ENCODE results near the gene CSTA.
"Not testable (repeated sequence)": the region's sequence is repeated elsewhere in the genome, so short reads cannot be mapped to it uniquely, and the experiment has no call there.

Gene CSTA

GRCh38 chr3:122322095-122323075 is 2.7 kb upstream of the CSTA start:
- DNase-seq: peak in 5 of 6 experiments; percentile 26 to 63 (median 45)

DNA sequence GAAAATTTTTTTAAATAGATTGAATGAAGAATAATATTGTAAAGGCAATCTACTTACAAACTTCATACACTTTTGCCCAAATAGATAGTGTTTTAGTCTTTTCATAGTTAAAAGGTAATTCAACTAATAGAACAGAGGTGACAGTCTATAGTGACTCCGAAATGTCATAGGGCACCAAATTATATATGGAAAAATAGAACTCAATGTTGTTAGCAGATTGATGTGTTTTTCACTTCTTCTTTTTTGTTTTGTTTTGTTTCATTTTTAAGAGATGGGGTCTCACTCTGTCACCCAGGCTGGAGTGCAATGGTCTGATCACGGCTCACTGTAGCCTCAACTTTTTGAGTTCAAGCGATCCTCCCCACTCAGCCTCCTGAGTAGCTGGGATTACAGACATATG is 721 bp downstream of the CSTA start:
- DNase-seq: no peak

DNA sequence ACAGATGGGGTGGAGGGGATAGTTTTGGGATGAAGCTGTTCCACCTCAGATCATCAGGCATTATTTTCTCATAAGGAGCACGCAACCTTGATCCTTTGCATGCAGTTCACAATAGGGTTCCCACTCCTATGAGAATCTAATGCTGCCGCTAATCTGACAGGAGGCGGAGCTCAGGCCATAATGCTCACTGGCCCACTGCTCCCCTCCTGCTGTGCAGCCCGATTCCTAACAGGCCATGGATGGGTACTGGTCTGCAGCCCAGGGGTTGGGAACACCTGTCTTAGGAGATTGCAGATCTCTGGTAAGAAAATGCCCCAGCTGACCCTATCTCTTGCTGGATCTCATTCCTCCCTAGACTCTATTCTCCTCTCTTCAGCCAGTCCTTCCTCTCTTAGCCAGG is 6.8 kb downstream of the CSTA start:
- DNase-seq: no peak

DNA sequence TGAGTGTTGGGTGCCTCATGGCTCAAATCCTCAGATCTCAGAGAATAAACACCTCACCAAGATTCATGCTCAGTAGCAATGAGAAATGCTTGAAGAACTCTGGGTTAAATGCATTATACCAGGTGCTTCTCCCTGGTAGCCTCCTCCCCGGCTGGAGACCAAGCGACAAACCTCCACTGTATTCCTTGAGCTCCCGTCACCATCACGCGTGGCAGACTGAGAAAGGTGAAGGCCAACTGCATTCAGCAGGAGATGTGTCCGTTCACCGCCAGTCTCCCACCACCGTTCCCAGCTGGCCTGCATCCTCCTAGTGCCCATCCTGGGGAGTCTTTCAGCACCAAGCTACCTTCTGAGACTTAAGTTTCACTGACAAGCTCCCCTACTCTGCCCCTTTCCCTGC is 7.5 kb downstream of the CSTA start:
- DNase-seq: no peak

- DNase-seq: no peak
Measured at GRCh38 chr3:122342803-122343202, 17.8 kb downstream of the CSTA start.

DNA sequence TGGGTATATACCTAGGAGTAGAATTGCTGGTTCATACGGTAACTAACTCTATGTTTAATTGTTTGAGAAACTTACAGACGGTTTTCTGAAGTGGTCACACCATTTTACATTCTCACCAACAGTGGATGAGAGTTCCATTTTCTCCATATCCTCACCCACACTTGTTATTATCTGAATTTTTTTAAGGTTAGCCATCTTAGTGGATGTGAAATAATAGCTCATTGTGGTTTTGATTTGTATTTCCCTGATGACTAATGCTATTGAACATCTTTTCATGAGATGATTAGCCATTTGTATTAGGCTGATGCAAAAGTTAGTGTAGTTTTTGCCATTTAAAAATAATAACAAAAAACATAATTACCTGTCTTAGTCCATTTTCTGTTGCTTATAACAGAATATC is 18.6 kb downstream of the CSTA start:
- no peak for DNase-seq

DNA sequence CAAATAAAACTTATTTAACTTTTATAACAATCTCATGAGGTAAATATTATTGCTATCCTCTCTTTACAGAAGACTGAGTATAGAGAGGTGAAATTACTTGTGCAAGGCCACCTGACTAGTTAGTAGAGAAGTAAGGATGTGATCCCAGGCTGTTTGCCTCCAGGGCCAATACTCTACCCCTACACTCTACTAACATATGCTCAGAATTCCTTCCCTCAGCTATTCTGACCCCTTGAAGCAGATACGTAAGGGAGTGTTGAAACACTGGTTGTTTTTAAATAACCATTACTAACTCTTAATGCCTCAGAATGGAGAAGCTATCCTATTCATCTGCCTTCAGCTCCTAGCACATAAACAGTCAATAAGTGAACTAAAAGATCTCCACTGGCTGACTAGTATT is 24.1 kb downstream of the CSTA start:
- DNase-seq: no peak

GRCh38 chr3:122350814-122351418 is 25.9 kb downstream of the CSTA start:
- DNase-seq: no peak

GRCh38 chr3:122351612-122352011 is 26.6 kb downstream of the CSTA start:
- no peak for DNase-seq

GRCh38 chr3:122353215-122353614 is 28.2 kb downstream of the CSTA start:
- DNase-seq: no peak

DNA sequence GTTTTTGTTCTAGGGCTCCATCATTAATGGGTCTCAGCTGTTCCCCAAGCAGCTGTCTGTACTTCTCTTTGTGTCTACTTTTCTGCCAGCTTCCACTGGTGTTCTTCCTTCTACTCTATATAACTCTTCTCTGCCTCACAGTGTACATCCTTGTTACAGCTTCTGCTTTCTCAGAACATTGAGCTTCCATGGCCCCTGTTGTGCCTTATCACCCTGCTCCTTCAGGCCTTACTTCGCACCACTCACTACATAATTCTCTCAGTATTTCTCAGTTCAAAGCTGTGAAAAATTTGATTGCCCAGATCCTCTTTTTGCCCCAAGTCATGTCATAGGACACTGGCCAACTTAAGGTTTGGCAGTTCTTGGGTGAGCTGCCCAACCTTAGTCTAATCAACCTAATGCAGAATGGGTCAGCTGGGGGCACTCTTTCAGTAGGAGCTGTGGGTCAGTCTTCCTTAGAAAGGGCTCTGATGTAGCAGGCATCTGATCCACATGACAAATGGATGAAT is 28.9 kb downstream of the CSTA start:
- DNase-seq: no peak

DNA sequence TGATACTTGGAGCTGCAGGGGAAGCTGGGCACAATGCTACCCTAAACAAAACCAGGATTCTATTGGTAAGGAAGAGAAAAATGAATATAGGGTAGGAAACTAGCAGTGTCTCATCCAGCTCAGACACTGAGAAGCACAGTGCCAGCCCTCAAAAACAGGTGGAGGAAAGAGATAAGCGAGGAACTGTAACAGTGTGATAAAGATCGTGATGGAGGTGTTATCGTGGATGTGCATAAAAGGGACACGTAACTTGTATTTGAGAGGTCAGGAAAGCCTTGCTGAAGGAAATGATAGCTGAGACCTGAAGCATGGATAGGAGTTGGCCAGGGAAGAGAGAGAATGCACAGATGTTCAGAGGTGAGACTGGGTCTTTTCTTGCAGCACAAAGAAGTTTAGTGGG is 30.6 kb downstream of the CSTA start:
- no peak for DNase-seq

DNA sequence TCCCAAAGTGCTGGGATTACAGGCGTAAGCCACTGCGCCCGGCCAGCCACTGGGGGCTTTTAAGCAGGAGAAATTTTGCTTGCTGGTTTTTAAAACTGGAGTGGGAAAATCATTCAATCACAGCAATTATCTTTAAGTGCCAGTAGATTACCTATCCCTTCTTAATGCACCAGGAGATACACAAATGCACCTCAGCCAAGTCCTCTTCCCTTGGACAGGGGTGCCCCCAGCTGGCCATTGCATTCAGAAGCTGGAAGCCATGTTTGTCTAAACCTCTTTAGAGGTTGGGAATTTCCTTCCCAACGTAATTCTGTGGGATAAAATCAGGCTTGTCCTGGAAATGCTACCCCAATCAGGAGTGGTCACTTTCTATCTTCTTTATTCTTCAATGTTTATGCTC is 31.4 kb downstream of the CSTA start:
- peak in 3 of 6 experiments; percentile 5 to 29 (median 18) for DNase-seq

GRCh38 chr3:122357828-122358702 is 33.0 kb downstream of the CSTA start:
- DNase-seq: no peak

DNA sequence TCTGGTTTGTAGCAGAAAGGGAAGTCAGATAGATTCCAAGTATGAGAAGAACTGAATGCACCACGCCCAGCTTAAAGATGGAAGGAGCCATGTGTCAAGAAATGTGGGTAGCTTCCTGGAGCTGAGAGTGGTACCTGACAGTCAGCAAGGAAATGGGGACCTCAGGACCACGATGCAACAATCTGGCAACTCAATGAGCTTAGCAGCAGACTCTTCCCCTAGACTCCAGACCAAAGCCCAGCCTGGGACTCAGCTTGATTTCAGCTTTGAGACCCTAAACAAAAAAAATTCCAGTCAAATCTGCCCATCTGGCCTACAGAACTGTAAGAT is 33.6 kb downstream of the CSTA start:
- no peak for DNase-seq

DNA sequence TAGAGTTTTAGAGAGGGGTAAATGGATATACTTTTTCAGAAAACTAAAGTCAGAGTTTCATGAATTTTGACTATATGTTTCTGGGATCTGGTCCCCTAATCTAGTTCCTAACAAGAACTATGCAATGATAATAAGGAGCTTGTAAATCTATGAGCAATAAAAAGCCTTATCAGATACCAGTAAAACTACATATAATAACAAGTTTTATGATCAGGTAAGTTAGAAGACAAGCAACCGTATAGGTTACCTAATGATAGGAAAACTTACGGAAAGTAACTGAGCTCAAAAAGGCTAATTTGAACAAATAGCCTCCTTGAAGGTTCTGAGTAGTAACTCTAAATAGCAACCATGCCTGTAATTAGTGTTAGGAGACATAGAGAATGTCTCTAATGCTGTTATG is 37.0 kb downstream of the CSTA start:
- DNase-seq: no peak

DNA sequence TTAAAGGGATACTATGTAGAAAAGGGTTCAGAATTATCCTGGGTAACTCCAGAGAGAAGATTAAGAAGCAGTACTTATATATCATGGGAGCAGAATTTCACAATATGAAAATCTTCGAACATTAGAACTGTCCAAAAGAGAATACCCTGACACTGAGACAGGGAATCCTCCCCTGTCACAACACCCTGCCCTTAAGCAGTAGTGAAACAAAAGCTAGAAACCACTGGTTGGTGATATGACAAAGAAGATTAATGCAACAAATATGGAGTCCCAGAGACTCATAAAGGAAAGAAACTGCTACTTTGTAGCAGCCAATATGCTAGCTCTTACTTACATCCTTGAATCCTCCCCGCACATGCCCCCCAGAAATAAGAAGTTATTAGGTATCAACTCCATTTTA is 39.4 kb downstream of the CSTA start:
- no peak for DNase-seq

GRCh38 chr3:122365073-122365472 is 40.0 kb downstream of the CSTA start:
- DNase-seq: no peak

- DNase-seq: not testable (repeated sequence)
Measured at GRCh38 chr3:122365582-122366378, 40.7 kb downstream of the CSTA start.

GRCh38 chr3:122366379-122366749 is 41.3 kb downstream of the CSTA start:
- no peak for DNase-seq

GRCh38 chr3:122374034-122374433 is 49.0 kb downstream of the CSTA start:
- DNase-seq: no peak

DNA sequence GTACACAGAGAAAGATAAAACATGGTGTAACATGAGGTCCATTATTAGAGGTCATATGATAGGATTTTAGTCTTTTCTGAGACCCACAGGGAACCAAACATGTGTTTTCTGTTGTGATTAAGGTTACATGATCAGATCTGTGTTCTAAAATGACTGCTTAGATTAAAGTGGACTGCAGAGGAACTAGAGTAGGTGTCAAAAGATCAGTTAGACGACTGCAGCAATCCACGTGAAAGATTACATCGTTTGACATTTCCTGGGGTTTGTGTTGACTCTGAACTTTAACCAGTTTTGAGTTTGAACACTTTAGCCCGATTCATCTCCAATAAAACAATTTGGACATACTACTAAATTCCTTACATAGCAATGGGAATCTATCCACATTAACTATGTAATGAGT is 52.9 kb downstream of the CSTA start:
- DNase-seq: no peak

Measured in stimulated activated naive CD4-positive, alpha-beta T cell (primary cell).